Measurements from ENCODE around the gene SULF2. TPM values are rescaled to one million over a fixed set of nuclear protein-coding genes. Genes with fewer than 3 reads are reported as not detected.
"Not testable (repeated sequence)": the region's sequence is repeated elsewhere in the genome, so short reads cannot be mapped to it uniquely, and the experiment has no call there.

Gene SULF2
- total RNA-seq, 4 donors from 2014 or later, result 41.2 to 177 (median 62.3) TPM

DNA sequence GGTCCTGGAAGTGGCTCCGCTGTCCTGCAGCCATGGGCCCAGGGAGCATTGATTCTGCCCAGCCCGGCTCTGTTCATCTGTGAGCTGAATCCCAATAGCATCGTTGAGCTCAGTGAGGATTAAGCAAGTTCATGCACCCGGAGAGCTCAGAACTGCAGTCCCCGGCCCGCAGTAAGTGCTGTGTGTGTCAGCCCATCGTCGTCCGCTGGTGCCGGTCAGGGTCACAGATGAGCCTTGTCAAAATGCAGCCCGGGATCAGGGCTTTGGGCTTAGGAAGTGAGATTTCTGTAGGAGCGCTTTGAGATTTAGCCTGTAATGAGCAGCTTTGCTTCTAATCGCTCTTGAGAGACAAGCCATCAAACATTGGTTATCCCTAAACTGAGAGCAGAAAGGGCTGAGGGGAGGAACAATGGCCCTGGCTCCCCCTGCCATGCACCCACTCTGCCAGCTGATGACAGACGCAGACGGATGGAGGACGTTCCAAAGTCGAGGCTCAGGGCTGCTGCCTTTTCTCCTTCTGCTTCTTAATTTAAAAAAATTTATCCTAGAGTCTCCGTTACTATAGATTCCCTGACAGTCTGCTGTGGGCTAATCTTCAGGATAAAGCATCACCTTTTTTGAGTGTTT lies 25.6 kb upstream of the SULF2 start:
- ATAC-seq, result no peak
- peaks cover 0 to 19% (median 0%) of the 10 kb centered on the region in 3 donors for H3K9me3 ChIP-seq
- no peak overlapping the region for H3K4me3 ChIP-seq
- no peaks in the 10 kb centered on the region for H3K4me1 ChIP-seq
- TF ChIP-seq, protein P1, sequence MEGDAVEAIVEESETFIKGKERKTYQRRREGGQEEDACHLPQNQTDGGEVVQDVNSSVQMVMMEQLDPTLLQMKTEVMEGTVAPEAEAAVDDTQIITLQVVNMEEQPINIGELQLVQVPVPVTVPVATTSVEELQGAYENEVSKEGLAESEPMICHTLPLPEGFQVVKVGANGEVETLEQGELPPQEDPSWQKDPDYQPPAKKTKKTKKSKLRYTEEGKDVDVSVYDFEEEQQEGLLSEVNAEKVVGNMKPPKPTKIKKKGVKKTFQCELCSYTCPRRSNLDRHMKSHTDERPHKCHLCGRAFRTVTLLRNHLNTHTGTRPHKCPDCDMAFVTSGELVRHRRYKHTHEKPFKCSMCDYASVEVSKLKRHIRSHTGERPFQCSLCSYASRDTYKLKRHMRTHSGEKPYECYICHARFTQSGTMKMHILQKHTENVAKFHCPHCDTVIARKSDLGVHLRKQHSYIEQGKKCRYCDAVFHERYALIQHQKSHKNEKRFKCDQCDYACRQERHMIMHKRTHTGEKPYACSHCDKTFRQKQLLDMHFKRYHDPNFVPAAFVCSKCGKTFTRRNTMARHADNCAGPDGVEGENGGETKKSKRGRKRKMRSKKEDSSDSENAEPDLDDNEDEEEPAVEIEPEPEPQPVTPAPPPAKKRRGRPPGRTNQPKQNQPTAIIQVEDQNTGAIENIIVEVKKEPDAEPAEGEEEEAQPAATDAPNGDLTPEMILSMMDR (IDR thresholded peaks at IDR 0.05), result no peak
- TF ChIP-seq POLR2AphosphoS5 (IDR thresholded peaks at IDR 0.05) (no peak), POLR2A (IDR thresholded peaks at IDR 0.05) (no peak), EP300 (IDR thresholded peaks at IDR 0.05) (no peak)
- H3K27ac ChIP-seq, result no peak overlapping the region
- no peaks in the 10 kb centered on the region for H3K36me3 ChIP-seq
- peaks cover 16% of the 10 kb centered on the region for H3K27me3 ChIP-seq
- 43 to 93% methylated on average over 5 to 6 of the region's 18 CpGs for WGBS, 2 donors (ENCODE audit: low coverage in 1 of 2)

DNA sequence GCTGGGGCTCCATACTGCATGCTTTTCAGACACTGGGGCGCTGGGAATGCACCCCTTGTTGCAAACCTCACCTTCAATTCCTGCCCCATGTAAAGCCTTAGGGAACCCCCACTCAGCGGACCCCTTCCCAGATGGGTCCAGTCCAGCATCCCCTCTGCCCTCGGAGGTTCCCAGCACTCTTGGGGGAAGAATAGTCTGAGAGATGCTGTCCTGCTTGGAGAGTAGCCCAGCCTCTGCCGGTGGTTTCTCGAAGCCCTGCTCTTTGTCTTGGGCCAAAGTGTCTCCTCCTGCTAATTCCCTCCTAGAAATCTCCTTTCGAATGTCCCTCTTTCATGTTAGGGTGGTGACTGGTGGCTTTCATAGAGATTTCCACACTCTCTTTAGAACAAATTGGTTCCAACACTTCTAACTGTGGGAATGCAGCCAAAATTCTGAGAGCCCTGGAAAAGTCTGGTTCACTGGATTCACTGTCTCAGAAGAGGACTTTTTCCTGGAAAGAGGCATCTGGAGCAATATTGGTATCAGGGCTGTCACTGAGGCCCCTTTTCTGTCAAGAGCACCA lies 24.9 kb upstream of the SULF2 start:
- 43 to 67% methylated on average over 3 to 4 of the region's 6 CpGs for WGBS, 2 donors (ENCODE audit: low coverage in 1 of 2)
- no peak overlapping the region for H3K27ac ChIP-seq
- H3K9me3 ChIP-seq, result peaks cover 0 to 19% (median 0%) of the 10 kb centered on the region in 3 donors
- peaks cover 16% of the 10 kb centered on the region for H3K27me3 ChIP-seq
- TF ChIP-seq, protein P1 (IDR thresholded peaks at IDR 0.05), result no peak
- TF ChIP-seq EP300 (IDR thresholded peaks at IDR 0.05) (no peak), POLR2A (IDR thresholded peaks at IDR 0.05) (no peak), POLR2AphosphoS5 (IDR thresholded peaks at IDR 0.05) (no peak)
- no peak for ATAC-seq
- H3K4me1 ChIP-seq, result no peaks in the 10 kb centered on the region
- H3K36me3 ChIP-seq, result no peaks in the 10 kb centered on the region
- no peak overlapping the region for H3K4me3 ChIP-seq

DNA sequence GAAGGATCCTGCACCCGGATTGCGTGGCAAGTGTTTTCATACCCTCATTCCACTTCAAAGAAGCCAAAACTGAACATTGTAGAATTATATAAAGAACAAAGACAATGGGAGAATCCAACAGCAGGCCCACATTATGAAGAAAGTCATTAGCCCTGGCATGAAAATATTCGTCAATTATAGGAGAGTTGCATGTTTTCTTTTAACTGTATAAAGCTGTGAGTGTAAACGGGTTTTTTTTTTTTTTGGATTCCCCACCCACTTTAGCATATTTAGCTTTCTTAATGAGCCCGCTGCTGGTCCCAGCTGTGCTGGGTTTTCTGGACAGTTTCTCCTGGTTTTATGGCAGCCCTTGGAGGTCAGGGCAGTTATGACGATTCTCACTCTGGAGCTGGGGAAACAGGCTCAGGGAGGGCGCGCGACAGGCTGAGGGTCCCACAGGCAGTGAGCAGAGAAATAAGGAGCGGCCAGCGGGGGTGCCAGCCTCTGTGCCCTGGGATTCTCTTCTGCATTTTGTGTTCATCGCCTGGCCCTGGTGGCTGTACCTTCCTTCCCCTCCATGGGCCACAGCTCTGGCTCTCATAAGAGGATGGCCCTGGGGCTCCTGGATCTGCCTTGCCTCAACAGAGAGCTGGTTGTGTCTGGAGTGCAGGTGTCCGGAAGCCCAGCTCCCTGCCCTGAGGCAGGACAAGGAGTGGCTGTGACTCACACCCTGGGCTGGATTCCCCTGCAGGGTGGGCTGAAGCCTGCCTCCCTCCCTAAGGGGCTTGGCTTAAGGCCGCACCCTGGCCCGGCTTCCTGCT lies 24.1 kb upstream of the SULF2 start:
- H3K4me1 ChIP-seq, result no peaks in the 10 kb centered on the region
- 65 to 85% methylated on average over 5 to 10 of the region's 15 CpGs for WGBS, 2 donors (ENCODE audit: low coverage in 1 of 2)
- no peak for ATAC-seq

DNA sequence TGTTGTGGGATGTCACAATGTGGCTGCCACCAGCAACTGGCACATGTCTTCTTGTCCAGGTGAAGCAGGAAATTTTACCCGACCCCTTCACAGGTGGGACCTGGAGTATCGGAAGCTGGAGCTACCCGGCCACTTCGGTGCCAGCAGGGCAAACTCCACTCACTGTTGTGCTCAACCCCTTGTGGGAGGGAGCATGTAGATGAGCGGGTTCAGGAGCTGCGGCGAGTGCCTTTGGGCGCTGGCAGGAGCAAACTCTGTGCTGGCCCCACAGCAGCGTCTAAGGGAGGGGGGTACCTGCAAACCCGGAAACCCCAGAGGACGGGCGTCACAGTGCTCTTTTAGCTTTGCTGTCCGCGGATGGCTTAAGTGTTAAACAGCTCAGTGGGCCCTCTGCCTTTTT lies 20.7 kb upstream of the SULF2 start:
- H3K27ac ChIP-seq, result no peak overlapping the region
- 88% methylated on average over 9 of the region's 14 CpGs; no CpG with 5 or more reads in 1 of the 2 donors for WGBS, 2 donors (ENCODE audit: low coverage in 1 of 2)
- H3K4me1 ChIP-seq, result no peaks in the 10 kb centered on the region

More for the DNA sequence above, 24.1 kb upstream of the SULF2 start:
- TF ChIP-seq, protein P1 (IDR thresholded peaks at IDR 0.05), result no peak
- TF ChIP-seq POLR2AphosphoS5 (IDR thresholded peaks at IDR 0.05) (no peak), POLR2A (IDR thresholded peaks at IDR 0.05) (no peak), EP300 (IDR thresholded peaks at IDR 0.05) (no peak)
- H3K27me3 ChIP-seq, result peaks cover 10% of the 10 kb centered on the region
- no peaks in the 10 kb centered on the region for H3K36me3 ChIP-seq
- H3K4me3 ChIP-seq, result no peak overlapping the region
- H3K27ac ChIP-seq, result no peak overlapping the region
- peaks cover 0 to 11% (median 0%) of the 10 kb centered on the region in 3 donors for H3K9me3 ChIP-seq

DNA sequence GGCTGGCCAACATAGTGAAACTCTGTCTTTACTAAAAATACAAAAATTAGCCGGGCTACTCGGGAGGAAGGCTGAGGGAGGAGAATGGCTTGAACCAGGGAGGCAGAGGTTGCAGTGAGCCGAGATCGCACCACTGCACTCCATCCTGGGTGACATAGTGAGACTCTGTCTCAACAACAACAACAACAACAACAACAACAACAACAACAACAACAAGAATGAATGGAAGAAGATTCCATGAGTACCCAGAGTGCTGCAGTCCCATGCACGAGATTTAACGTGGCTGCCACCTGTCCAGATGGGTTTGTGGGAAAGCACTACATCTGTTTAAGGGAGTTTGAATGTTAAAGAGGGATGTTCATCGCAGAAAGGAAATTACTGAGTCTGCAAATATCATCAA lies 19.7 kb upstream of the SULF2 start:
- not testable (repeated sequence) for ATAC-seq, H3K4me3 ChIP-seq, H3K36me3 ChIP-seq, H3K27ac ChIP-seq, H3K9me3 ChIP-seq, H3K4me1 ChIP-seq
- peaks cover 10% of the 10 kb centered on the region for H3K27me3 ChIP-seq
- 78 to 90% methylated on average over 6 to 7 of the region's 7 CpGs for WGBS, 2 donors (ENCODE audit: low coverage in 1 of 2)

More for the DNA sequence above, 20.7 kb upstream of the SULF2 start:
- H3K36me3 ChIP-seq, result no peaks in the 10 kb centered on the region
- no peak for ATAC-seq
- H3K4me3 ChIP-seq, result no peak overlapping the region
- no peak for TF ChIP-seq EP300 (IDR thresholded peaks at IDR 0.05)
- TF ChIP-seq POLR2AphosphoS5 (IDR thresholded peaks at IDR 0.05), result no peak
- TF ChIP-seq, protein P1 (IDR thresholded peaks at IDR 0.05), result no peak
- TF ChIP-seq POLR2A (IDR thresholded peaks at IDR 0.05), result no peak
- peaks cover 10% of the 10 kb centered on the region for H3K27me3 ChIP-seq
- no peaks in the 10 kb centered on the region for H3K9me3 ChIP-seq

DNA sequence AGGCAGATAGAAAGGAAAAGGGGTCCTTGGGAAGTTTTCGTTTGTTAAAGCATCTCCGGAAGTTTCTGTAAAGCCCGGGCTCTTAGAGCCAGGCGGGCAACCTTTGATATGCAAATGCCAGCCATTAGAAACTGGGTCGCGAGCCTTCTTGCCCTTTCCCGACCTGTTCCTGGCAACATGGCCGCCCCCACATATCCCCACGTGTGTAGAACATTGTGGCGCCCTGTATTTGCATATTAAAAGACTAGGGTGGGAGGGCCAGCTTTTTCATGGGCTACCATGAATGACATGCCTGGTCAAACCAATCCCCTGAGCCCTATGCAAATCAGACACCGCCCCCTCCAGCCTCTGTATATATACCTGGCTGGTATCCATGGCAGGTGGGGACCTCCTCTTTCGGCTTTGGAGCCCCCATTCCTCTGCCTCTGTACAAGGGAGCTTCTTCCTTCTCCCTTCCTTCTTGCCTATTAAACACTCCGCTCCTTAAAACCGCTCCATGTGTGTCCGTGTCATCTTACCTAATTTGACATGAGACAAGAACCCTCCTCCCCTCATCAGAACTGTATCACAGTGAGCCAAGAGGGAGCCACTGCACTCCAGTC lies 19.0 kb upstream of the SULF2 start:
- not testable (repeated sequence) for H3K4me3 ChIP-seq, H3K36me3 ChIP-seq, H3K27ac ChIP-seq, H3K4me1 ChIP-seq, ATAC-seq, H3K27me3 ChIP-seq, H3K9me3 ChIP-seq
- WGBS, 2 donors (ENCODE audit: low coverage in 1 of 2), result 83 to 90% methylated on average over 4 of the region's 15 CpGs
